OCI-LY3 (cell line): ENCODE data around the gene MED27.
"Not testable (repeated sequence)": the region's sequence is repeated elsewhere in the genome, so short reads cannot be mapped to it uniquely, and the experiment has no call there.

Experiments used
- H2AFZ ChIP-seq: fragments of 200-600, 300-600 bp; shearing (Covaris generic); 2 replicates; pipeline ENCODE4 v1.6.0; 2014; ENCODE audit warnings: antibody characterized with exemption, low read depth, low read length
- H3K27ac ChIP-seq: fragments of 200-600, 300-600 bp; sonication (generic); 2 replicates; pipeline ENCODE4 v1.5.1; 2014; ENCODE audit warnings: mild to moderate bottlenecking, low read length, moderate library complexity, mixed read lengths
- H3K27me3 ChIP-seq: fragments of 200-600, 300-600 bp; sonication (generic); 2 replicates; pipeline ENCODE4 v1.6.1; 2014; ENCODE audit warnings: low read depth, low read length, mixed read lengths
- H3K36me3 ChIP-seq: fragments of 200-600, 300-600 bp; sonication (generic); replicated peaks from 2 replicates; pipeline ENCODE3; 2014; ENCODE audit warnings: low read depth, low read length, mixed read lengths
- H3K4me1 ChIP-seq: fragments of 300-600, 200-600 bp; sonication (generic); 2 replicates; pipeline ENCODE4 v1.6.1; 2014; ENCODE audit warnings: low read length, mixed read lengths
- H3K4me2 ChIP-seq: fragments of 200-600, 300-600 bp; sonication (generic); 2 replicates; pipeline ENCODE4 v1.6.1; 2014; ENCODE audit warnings: low read length, mixed read lengths
- H3K4me3 ChIP-seq: fragments of 300-600, 200-600 bp; sonication (generic); 2 replicates; pipeline ENCODE4 v1.5.1; 2014; ENCODE audit warnings: antibody characterized with exemption, mild to moderate bottlenecking, low read length, moderate library complexity
- H3K79me2 ChIP-seq: fragments of 300-600, 200-600 bp; shearing (Covaris generic); 2 replicates; pipeline ENCODE4 v1.6.1; 2014; ENCODE audit warnings: mild to moderate bottlenecking, low read length, mixed read lengths
- H3K9ac ChIP-seq: fragments of 300-600, 200-600 bp; shearing (Covaris generic); 2 replicates; pipeline ENCODE4 v1.6.0; 2014; ENCODE audit warnings: mild to moderate bottlenecking, low read length, moderate library complexity
- H3K9me3 ChIP-seq: fragments of 200-600, 300-600 bp; shearing (Covaris generic); 2 replicates; pipeline ENCODE4 v1.6.1; 2014; ENCODE audit warnings: low read length, mixed read lengths; ENCODE audit not compliant: insufficient read depth
- H4K20me1 ChIP-seq: fragments of 200-600, 300-600 bp; sonication (generic); 2 replicates; pipeline ENCODE4 v1.6.1; 2016; ENCODE audit warnings: low read length, mixed read lengths; ENCODE audit not compliant: insufficient read depth
- CTCF ChIP-seq: fragments of 200-600, 300-600 bp; sonication (generic); IDR thresholded peaks from 2 replicates; pipeline ENCODE4 v1.5.1; 2014; ENCODE audit warnings: antibody characterized with exemption, low read length, low read depth
- EZH2phosphoT487 ChIP-seq: fragments of 200-600 bp; shearing (Covaris generic); IDR thresholded peaks from 2 replicates; pipeline ENCODE4 v1.6.1; 2018; ENCODE audit warnings: antibody characterized with exemption, mixed run types, low read depth

MED27 gene

GRCh38 chr9:132062806-132063205, 16.9 kb downstream of the MED27 start:
- peaks cover 17% of the 10 kb centered on the region for H4K20me1 ChIP-seq
- peaks cover 33% of the 10 kb centered on the region for H3K36me3 ChIP-seq
- no peak overlapping the region for H3K4me2 ChIP-seq
- no peak overlapping the region for H2AFZ ChIP-seq
- H3K4me1 ChIP-seq: no peaks in the 10 kb centered on the region
- H3K27ac ChIP-seq: no peak overlapping the region
- no peak overlapping the region for H3K9ac ChIP-seq
- H3K4me3 ChIP-seq: no peak overlapping the region
- H3K9me3 ChIP-seq: peaks cover 10% of the 10 kb centered on the region; the same call in 1 of the 2 replicates
- TF ChIP-seq EZH2phosphoT487: no peak
- no peak for TF ChIP-seq CTCF
- peaks cover 28% of the 10 kb centered on the region for H3K79me2 ChIP-seq
- no peaks in the 10 kb centered on the region for H3K27me3 ChIP-seq

- Histone ChIP-seq H3K27ac (no peak overlapping the region), H3K79me2 (peaks cover 40% of the 10 kb centered on the region), H3K9me3 (peaks cover 10% of the 10 kb centered on the region; the same call in 1 of the 2 replicates), H2AFZ (no peak overlapping the region), H3K9ac (no peak overlapping the region), H3K4me3 (no peak overlapping the region), H3K4me1 (no peaks in the 10 kb centered on the region), H3K4me2 (no peak overlapping the region), H3K36me3 (peaks cover 40% of the 10 kb centered on the region), H3K27me3 (no peaks in the 10 kb centered on the region), H4K20me1 (peaks cover 17% of the 10 kb centered on the region)
- TF ChIP-seq CTCF: no peak
- TF ChIP-seq EZH2phosphoT487: no peak
These were observed 18.1 kb downstream of the MED27 start for GRCh38 chr9:132061526-132061925.

- H3K4me1 ChIP-seq: 0 out of 2 replicates have a peak, but pooled peaks cover 3% of the 10 kb centered on the region
- H2AFZ ChIP-seq: no peak overlapping the region
- H3K9me3 ChIP-seq: peaks cover 10% of the 10 kb centered on the region; the same call in 1 of the 2 replicates
- no peaks in the 10 kb centered on the region for H3K27me3 ChIP-seq
- H3K36me3 ChIP-seq: peaks cover 32% of the 10 kb centered on the region
- TF ChIP-seq EZH2phosphoT487 (no peak), CTCF (no peak)
- H3K4me3 ChIP-seq: no peak overlapping the region
- no peak overlapping the region for H3K4me2 ChIP-seq
- H4K20me1 ChIP-seq: peaks cover 29% of the 10 kb centered on the region
- H3K27ac ChIP-seq: no peak overlapping the region
- no peak overlapping the region for H3K9ac ChIP-seq
- H3K79me2 ChIP-seq: peaks cover 55% of the 10 kb centered on the region
These were observed 20.3 kb downstream of the MED27 start for GRCh38 chr9:132059361-132059760.

- not testable (repeated sequence) for H3K9ac ChIP-seq, H2AFZ ChIP-seq, H3K4me1 ChIP-seq, H3K27ac ChIP-seq, H3K27me3 ChIP-seq, H3K4me3 ChIP-seq, H3K4me2 ChIP-seq
- Histone ChIP-seq H3K79me2 (peaks cover 56% of the 10 kb centered on the region), H4K20me1 (peaks cover 30% of the 10 kb centered on the region), H3K9me3 (peaks cover 10% of the 10 kb centered on the region; the same call in 1 of the 2 replicates), H3K36me3 (peaks cover 32% of the 10 kb centered on the region)
These were observed 21.4 kb downstream of the MED27 start for GRCh38 chr9:132058226-132058625.
